Embryonic facial prominence (tissue), 1 donor: ENCODE results near the gene KNG1.
A peak's percentile ranks its signal among the peaks of the same experiment; 100 is the strongest.
"Not testable (repeated sequence)": the region's sequence is repeated elsewhere in the genome, so short reads cannot be mapped to it uniquely, and the experiment has no call there.

ENCODE experiments used
- DNase-seq: peaks from one replicate; pipeline ENCODE4 v3.0.0-alpha.2; 2016; ENCODE audit errors: extremely low spot score

Gene KNG1

DNA sequence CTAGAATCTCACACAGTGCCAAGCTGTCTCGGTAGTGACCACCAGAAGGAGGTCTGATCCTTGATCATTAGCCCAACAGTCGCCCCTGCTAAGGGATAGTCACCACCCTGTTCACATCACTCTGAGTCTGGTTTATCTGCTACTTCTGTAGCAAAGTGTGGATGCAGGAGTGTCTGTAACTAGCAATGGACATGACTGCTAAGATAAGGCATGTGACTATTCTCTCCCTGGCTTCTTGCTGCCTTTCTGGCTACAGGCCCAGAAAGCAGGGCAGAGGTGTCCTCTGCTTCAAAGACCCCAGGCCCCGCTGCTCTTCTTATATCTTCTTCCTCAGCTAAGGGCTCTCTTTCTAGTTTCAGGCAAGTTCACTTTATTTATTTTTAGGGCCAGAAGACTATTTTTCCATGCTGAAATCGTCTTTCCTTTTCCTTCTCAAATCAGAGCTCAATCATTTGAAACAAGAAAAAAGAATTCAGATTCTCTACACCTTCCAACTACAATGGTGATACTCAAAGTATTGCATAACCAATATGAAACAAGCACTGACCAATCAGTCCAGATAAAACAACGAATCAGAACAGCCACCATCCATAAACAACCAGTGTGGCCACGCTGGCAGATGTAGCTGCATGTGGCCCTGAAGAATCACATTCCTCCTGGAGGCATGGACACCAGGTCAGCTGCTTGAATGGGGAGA lies 8.0 kb upstream of the KNG1 start:
- DNase-seq, result no peak

GRCh38 chr3:186710694-186711093 lies 6.5 kb upstream of the KNG1 start:
- not testable (repeated sequence) for DNase-seq

DNA sequence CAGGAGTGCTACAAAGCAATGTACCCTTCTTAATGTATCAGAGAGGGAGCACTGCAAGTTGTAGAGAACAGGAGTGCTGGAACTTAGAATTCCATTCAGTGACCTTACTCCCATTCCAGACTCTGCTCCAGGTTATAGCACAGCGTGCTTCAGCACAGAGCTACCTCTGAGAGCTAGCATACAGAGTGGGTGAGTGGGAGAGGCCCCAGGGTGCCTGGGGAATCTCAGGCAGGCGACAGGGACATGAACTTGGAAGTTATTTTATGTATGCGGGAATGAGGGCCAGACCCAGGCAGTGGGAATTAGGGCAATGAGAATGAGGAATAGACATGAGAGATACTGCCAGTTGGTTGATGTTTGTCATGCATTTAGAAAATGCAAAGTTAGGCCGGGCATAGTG lies 3.7 kb upstream of the KNG1 start:
- no peak for DNase-seq

GRCh38 chr3:186719945-186720739 lies 3.0 kb downstream of the KNG1 start:
- no peak for DNase-seq

- no peak for DNase-seq
Observed at GRCh38 chr3:186722457-186722856, 5.3 kb downstream of the KNG1 start.

GRCh38 chr3:186724911-186725310 lies 7.8 kb downstream of the KNG1 start:
- DNase-seq, result no peak

GRCh38 chr3:186732169-186732766 lies 15.1 kb downstream of the KNG1 start:
- no peak for DNase-seq

DNA sequence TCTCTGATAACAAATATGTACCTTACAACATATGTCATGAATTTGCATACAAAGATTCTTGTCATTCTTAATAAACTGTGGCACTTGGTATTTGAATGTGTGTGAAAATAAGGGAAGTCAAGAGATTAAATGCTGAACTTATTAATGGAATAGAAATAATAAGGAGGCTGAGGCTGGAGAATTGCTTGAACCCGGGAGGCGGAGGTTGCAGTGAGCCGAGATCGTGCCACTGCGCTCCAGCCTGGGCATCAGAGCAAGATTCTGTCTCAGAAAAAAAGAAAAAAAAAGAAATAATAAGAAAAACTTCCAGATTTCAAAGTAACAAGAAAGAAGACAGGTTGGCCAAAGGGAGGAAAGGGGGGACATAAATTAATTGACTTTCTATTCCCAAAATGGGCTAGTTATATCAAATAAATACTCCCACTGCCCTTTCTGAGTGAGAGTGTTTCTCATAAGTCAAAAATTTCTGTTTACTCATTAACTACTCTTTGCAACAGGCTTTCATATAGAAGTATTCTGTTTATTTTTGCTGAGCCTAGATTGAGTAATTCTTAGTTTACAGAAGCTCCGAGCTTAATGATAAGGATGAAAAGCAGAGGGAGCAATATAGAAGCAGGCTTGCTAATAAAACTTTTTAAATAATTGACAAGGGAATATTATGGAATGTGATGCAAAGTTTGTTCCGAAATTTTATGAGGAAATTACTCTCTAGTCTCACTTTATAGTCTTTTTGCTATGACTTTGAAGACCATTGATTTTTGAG lies 25.6 kb downstream of the KNG1 start:
- DNase-seq, result no peak

- no peak for DNase-seq
Observed at GRCh38 chr3:186743666-186744065, 26.5 kb downstream of the KNG1 start.

DNA sequence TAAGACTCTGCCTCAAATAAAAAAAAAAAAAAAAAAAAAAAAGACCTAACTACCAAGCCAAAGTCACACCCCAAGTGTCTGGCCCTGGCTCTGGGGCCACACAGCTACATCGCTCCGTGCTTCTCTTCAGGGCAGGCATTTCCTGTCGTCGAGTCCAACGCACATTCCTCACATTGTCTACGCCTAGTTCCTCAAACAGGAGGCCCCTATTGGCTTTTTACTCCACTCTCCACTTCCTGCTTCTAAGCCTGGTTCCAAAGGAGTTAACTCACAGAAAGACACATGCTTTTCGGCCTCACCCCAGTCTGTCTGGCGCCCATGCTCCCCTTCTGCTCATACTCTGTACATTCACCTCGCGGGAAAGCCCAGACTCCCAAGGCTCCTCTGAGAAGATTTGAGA lies 28.8 kb downstream of the KNG1 start:
- peak; percentile 67 for DNase-seq

GRCh38 chr3:186750316-186750715 lies 33.2 kb downstream of the KNG1 start:
- DNase-seq, result no peak

GRCh38 chr3:186751480-186751879 lies 34.3 kb downstream of the KNG1 start:
- no peak for DNase-seq

DNA sequence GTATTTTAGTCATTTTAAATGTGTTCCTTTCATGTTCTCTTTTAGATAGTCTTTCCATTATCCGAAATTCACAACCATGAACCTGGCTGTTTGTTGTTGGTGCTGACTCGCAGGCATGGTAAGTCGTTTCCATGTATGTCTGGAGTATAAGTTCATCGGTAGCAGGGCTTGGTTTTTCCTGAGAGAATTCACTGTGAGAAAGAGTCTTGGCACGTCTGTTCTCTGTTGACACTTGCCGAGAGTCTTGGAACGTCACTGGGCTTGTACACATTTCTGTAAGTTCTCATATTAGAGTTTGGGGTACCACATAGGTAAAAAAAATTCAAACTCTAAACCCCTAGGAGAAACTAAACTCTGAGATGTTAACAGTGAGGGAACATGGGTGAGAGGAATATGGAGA lies 36.8 kb downstream of the KNG1 start:
- DNase-seq, result no peak

- DNase-seq, result no peak
Observed at GRCh38 chr3:186754871-186755270, 37.7 kb downstream of the KNG1 start.

GRCh38 chr3:186757214-186757613 lies 40.1 kb downstream of the KNG1 start:
- DNase-seq, result no peak

DNA sequence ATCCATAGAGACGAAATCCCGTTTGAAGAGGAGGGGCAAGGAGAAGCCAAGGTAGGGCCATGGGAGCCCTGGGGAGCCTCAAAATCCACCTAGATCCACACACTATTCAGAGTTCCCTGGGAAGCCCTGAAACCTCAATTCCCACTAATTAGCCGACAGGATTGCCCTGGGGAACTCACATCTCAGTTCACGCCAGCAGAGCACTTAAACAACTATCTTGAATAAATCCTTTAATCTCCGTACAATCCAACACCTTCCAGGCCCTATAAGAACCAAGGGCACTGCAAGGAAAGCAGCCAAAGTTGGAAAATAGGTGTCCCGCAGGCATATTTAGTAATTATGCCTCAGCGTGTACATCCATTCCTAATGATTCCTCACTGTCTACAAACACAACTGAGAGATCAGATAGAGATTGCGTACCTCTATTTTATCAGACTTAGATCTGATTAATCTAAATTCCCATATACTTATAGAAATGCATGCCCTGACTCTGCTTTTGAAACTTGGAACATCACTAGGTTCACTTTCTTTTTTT lies 40.6 kb downstream of the KNG1 start:
- DNase-seq, result no peak

- DNase-seq, result no peak
Observed at GRCh38 chr3:186759231-186759930, 42.2 kb downstream of the KNG1 start.

- no peak for DNase-seq
Observed at GRCh38 chr3:186760141-186760833, 43.1 kb downstream of the KNG1 start.

GRCh38 chr3:186760897-186761447 lies 43.8 kb downstream of the KNG1 start:
- no peak for DNase-seq

- DNase-seq, result no peak
Observed at GRCh38 chr3:186772281-186772694, 55.1 kb downstream of the KNG1 start.
